Naive thymus-derived CD8-positive, alpha-beta T cell (primary cell): ENCODE data around the gene RPP25L. TPM values are rescaled to one million over a fixed set of nuclear protein-coding genes. Genes with fewer than 3 reads are reported as not detected.
A peak's percentile ranks its signal among the peaks of the same experiment; 100 is the strongest.
"Not testable (repeated sequence)": the region's sequence is repeated elsewhere in the genome, so short reads cannot be mapped to it uniquely, and the experiment has no call there.

Experiments
- ATAC-seq, 2 donors: fragments of 150-1000 bp; cut with Tn5 transposase in 1 of 2; sonication (Bioruptor Pico), chemical (Tn5 transposase) in 1 of 2; 1 replicate in 1 of 2; 2 replicates in 1 of 2; pipeline ENCODE4 v1.10.0; 2021; ENCODE audit warnings: mild to moderate bottlenecking in 2 of 2, moderate library complexity in 2 of 2
- POLR2A ChIA-PET: fragments of 350-600 bp; sonication (Branson Sonifier 250); formaldehyde crosslinking; loops from one replicate; lab custom pipeline; 2021; ENCODE audit warnings: antibody characterized with exemption; lab: Charles Lee
- DNase-seq, 10 donors: peaks; one replicate each; pipeline versions ENCODE4 v3.0.0 to v3.0.0-alpha.2; 2020 to 2022
- H3K27ac Mint-ChIP-seq, 10 donors: one replicate each; pipeline ENCODE4 v1.8.0; 2020 to 2022; ENCODE audit warnings: mild to moderate bottlenecking in 10 of 10, mixed read lengths in 10 of 10, moderate library complexity in 4 of 10, inconsistent platforms in 1 of 10
- H3K27me3 Mint-ChIP-seq, 5 donors: one replicate each; pipeline ENCODE4 v1.8.0; 2021 to 2022; ENCODE audit warnings: mixed read lengths in 5 of 5
- H3K36me3 Mint-ChIP-seq, 3 donors: one replicate each; pipeline ENCODE4 v1.8.0; 2020 to 2022; ENCODE audit warnings: mixed read lengths in 3 of 3, mild to moderate bottlenecking in 2 of 3, inconsistent platforms in 1 of 3
- H3K4me1 Mint-ChIP-seq, 4 donors: one replicate each; pipeline ENCODE4 v1.8.0; 2021 to 2022; ENCODE audit warnings: mixed read lengths in 4 of 4
- H3K4me3 Mint-ChIP-seq, 10 donors: one replicate each; pipeline ENCODE4 v1.8.0; 2020 to 2022; ENCODE audit warnings: mild to moderate bottlenecking in 10 of 10, mixed read lengths in 10 of 10, moderate library complexity in 6 of 10, inconsistent platforms in 1 of 10
- H3K9me3 Mint-ChIP-seq, 9 donors: one replicate each; pipeline ENCODE4 v1.8.0; 2020 to 2022; ENCODE audit warnings: mixed read lengths in 9 of 9, mild to moderate bottlenecking in 3 of 9, inconsistent platforms in 1 of 9, moderate library complexity in 1 of 9
- polyA plus RNA-seq, 3 donors: library from polyadenylated mRNA; unstranded; fragments of 300-500 nt; fragmentation: Illumina TruSeq; gene quantifications; one replicate each; pipeline ENCODE4 v1.2.3, GENCODE V29; 2021
- total RNA-seq, 8 experiments: library from RNA in 2 of 8; stranded (reverse) in 2 of 8; gene quantifications; one replicate each; pipeline ENCODE4 v1.2.3 and lab custom pipeline; 2021 to 2026

The RPP25L gene
- total and polyA plus RNA-seq, 5 experiments from 2014 or later, result 20.5 to 51.7 (median 28.7) TPM

- Mint-ChIP-seq H3K27me3 (no peaks in the 10 kb centered on the region), H3K27ac (peak overlapping the region in 6 of 10 donors; percentile 15 to 66 (median 45)), H3K4me3 (no peak overlapping the region), H3K9me3 (no peaks in the 10 kb centered on the region), H3K36me3 (peaks cover 0 to 40% (median 6%) of the 10 kb centered on the region in 3 donors), H3K4me1 (peaks cover 40 to 58% (median 48%) of the 10 kb centered on the region in 4 donors)
- ATAC-seq, result no peak
- DNase-seq, result no peak
- POLR2A ChIA-PET, result interaction anchor here (1.0 kb wide), 1 partner anchor 14 kb away, joined by 6 read pairs; the partner anchor contains the start of gene SIGMAR1
Observed at GRCh38 chr9:34651321-34651720, 39.4 kb upstream of the RPP25L start.

GRCh38 chr9:34650816-34651215, 38.9 kb upstream of the RPP25L start:
- POLR2A ChIA-PET, result no interaction called here
- no peaks in the 10 kb centered on the region for H3K9me3 Mint-ChIP-seq
- H3K27me3 Mint-ChIP-seq, result no peaks in the 10 kb centered on the region
- H3K4me1 Mint-ChIP-seq, result peaks cover 43 to 63% (median 49%) of the 10 kb centered on the region in 4 donors
- H3K27ac Mint-ChIP-seq, result peak overlapping the region in 4 of 10 donors; percentile 15 to 66 (median 60)
- DNase-seq, result no peak
- no peak overlapping the region for H3K4me3 Mint-ChIP-seq
- no peak for ATAC-seq
- H3K36me3 Mint-ChIP-seq, result peaks cover 0 to 40% (median 6%) of the 10 kb centered on the region in 3 donors

GRCh38 chr9:34648673-34649072, 36.8 kb upstream of the RPP25L start:
- H3K27me3 Mint-ChIP-seq, result no peaks in the 10 kb centered on the region
- peaks cover 0 to 40% (median 6%) of the 10 kb centered on the region in 3 donors for H3K36me3 Mint-ChIP-seq
- DNase-seq (no peak), ATAC-seq (no peak)
- POLR2A ChIA-PET, result interaction anchor here (1.4 to 4.0 kb wide), 4 partner anchors 9 to 16 kb away, joined by 5 to 55 read pairs (median 32); partner anchors contain the start of genes CCL27 and SIGMAR1
- no peaks in the 10 kb centered on the region for H3K9me3 Mint-ChIP-seq
- peak overlapping the region in 6 of 10 donors; percentile 28 to 85 (median 67) for H3K27ac Mint-ChIP-seq
- peak overlapping the region in 8 of 10 donors; percentile 6 to 93 (median 59) for H3K4me3 Mint-ChIP-seq
- peaks cover 37 to 56% (median 46%) of the 10 kb centered on the region in 4 donors for H3K4me1 Mint-ChIP-seq

GRCh38 chr9:34647651-34648050, 35.8 kb upstream of the RPP25L start:
- H3K9me3 Mint-ChIP-seq, result no peaks in the 10 kb centered on the region
- H3K4me3 Mint-ChIP-seq, result peak overlapping the region; percentile 91 to 96 (median 93)
- peak overlapping the region; percentile 85 to 95 (median 92) for H3K27ac Mint-ChIP-seq
- no peak for DNase-seq
- peaks cover 28 to 49% (median 38%) of the 10 kb centered on the region in 4 donors for H3K4me1 Mint-ChIP-seq
- POLR2A ChIA-PET, result interaction anchor here (1.4 to 4.1 kb wide), 7 partner anchors 10 to 36 kb away, joined by 5 to 55 read pairs (median 19); partner anchors contain the start of genes CCL27, RPP25L and SIGMAR1
- no peak for ATAC-seq
- no peaks in the 10 kb centered on the region for H3K27me3 Mint-ChIP-seq
- H3K36me3 Mint-ChIP-seq, result peaks cover 0 to 40% (median 6%) of the 10 kb centered on the region in 3 donors

GRCh38 chr9:34647084-34647403, 35.1 kb upstream of the RPP25L start:
- no peak for ATAC-seq

GRCh38 chr9:34646211-34647083, 34.5 kb upstream of the RPP25L start, which contains the start of gene GALT:
TSS of gene GALT (plus strand) at chr9:34646675. CDS start at chr9:34646705, 30 bp downstream.
- peaks cover 0 to 36% (median 6%) of the 10 kb centered on the region in 3 donors for H3K36me3 Mint-ChIP-seq
- no peaks in the 10 kb centered on the region for H3K27me3 Mint-ChIP-seq
- peak within 1 kb of the TSS; percentile 85 to 95 (median 92) for H3K27ac Mint-ChIP-seq
- POLR2A ChIA-PET, result interaction anchor here (0.5 to 4.1 kb wide), 17 partner anchors 9 to 601 kb away, joined by 3 to 55 read pairs (median 5); partner anchors contain the start of genes ARID3C, CCL27, DCTN3 and ENHO
- ATAC-seq (peak; percentile 89 to 90), DNase-seq (peak; percentile 87 to 98 (median 94))
- H3K4me1 Mint-ChIP-seq, result peaks cover 24 to 42% (median 31%) of the 10 kb centered on the region in 4 donors
- H3K9me3 Mint-ChIP-seq, result no peaks in the 10 kb centered on the region
- H3K4me3 Mint-ChIP-seq, result peak within 1 kb of the TSS; percentile 91 to 96 (median 93)

More at GRCh38 chr9:34647084-34647403, 35.1 kb upstream of the RPP25L start:
- POLR2A ChIA-PET, result interaction anchor here (0.5 to 4.1 kb wide), 13 partner anchors 9 to 601 kb away, joined by 3 to 55 read pairs (median 8); partner anchors contain the start of genes CCL27, DCTN3, RPP25L and SIGMAR1
- no peak for DNase-seq
- peak overlapping the region; percentile 85 to 95 (median 92) for H3K27ac Mint-ChIP-seq
- peaks cover 24 to 43% (median 32%) of the 10 kb centered on the region in 4 donors for H3K4me1 Mint-ChIP-seq
- H3K4me3 Mint-ChIP-seq, result peak overlapping the region; percentile 91 to 96 (median 93)
- H3K27me3 Mint-ChIP-seq, result no peaks in the 10 kb centered on the region
- peaks cover 0 to 40% (median 6%) of the 10 kb centered on the region in 3 donors for H3K36me3 Mint-ChIP-seq
- no peaks in the 10 kb centered on the region for H3K9me3 Mint-ChIP-seq

- peaks cover 0 to 21% (median 6%) of the 10 kb centered on the region in 3 donors for H3K36me3 Mint-ChIP-seq
- H3K27me3 Mint-ChIP-seq, result no peaks in the 10 kb centered on the region
- peak overlapping the region in 2 of 10 donors; percentile 15 to 42 for H3K4me3 Mint-ChIP-seq
- ATAC-seq, result no peak
- POLR2A ChIA-PET, result interaction anchor here (0.6 to 4.1 kb wide), 6 partner anchors 15 to 122 kb away, joined by 3 to 17 read pairs (median 4); partner anchors contain the start of genes ARID3C, DCTN3, ENHO and RPP25L
- peak overlapping the region in 1 of 10 donors; percentile 86 for H3K27ac Mint-ChIP-seq
- H3K9me3 Mint-ChIP-seq, result no peaks in the 10 kb centered on the region
- no peak for DNase-seq
- peaks cover 24 to 38% (median 31%) of the 10 kb centered on the region in 4 donors for H3K4me1 Mint-ChIP-seq
Observed at GRCh38 chr9:34644766-34645314, 32.9 kb upstream of the RPP25L start.

- Mint-ChIP-seq H3K36me3 (no peaks in the 10 kb centered on the region), H3K27me3 (no peaks in the 10 kb centered on the region), H3K4me1 (peaks cover 15 to 29% (median 24%) of the 10 kb centered on the region in 4 donors), H3K4me3 (no peak overlapping the region), H3K9me3 (no peaks in the 10 kb centered on the region), H3K27ac (peak overlapping the region in 1 of 10 donors; percentile 11)
- DNase-seq (no peak), ATAC-seq (no peak)
- POLR2A ChIA-PET, result interaction anchor here (0.5 to 0.7 kb wide), 2 partner anchors 309 to 825 kb away, joined by 4 read pairs; no protein-coding TSS in a partner anchor
Observed at GRCh38 chr9:34642679-34643078, 30.8 kb upstream of the RPP25L start.

GRCh38 chr9:34639322-34639721, 27.4 kb upstream of the RPP25L start:
- POLR2A ChIA-PET, result interaction anchor here (0.7 to 3.3 kb wide), 4 partner anchors 15 to 363 kb away, joined by 4 to 32 read pairs (median 4); no protein-coding TSS in a partner anchor
- H3K9me3 Mint-ChIP-seq, H3K4me3 Mint-ChIP-seq, DNase-seq, H3K36me3 Mint-ChIP-seq, ATAC-seq, H3K27me3 Mint-ChIP-seq: not testable (repeated sequence)
- H3K4me1 Mint-ChIP-seq, result peaks cover 12 to 34% (median 30%) of the 10 kb centered on the region in 4 donors
- peak overlapping the region in 2 of 10 donors; percentile 93 for H3K27ac Mint-ChIP-seq

- Mint-ChIP-seq H3K27ac (peak overlapping the region; percentile 91 to 96 (median 94)), H3K9me3 (no peaks in the 10 kb centered on the region)
- POLR2A ChIA-PET, result interaction anchor here (0.5 to 5.5 kb wide), 19 partner anchors 9 to 1348 kb away, joined by 3 to 55 read pairs (median 6); partner anchors contain the start of genes ARID3C, CCL27, DCTN3 and ENHO
Observed at GRCh38 chr9:34638138-34638445, 26.2 kb upstream of the RPP25L start.

GRCh38 chr9:34637356-34638137, 25.6 kb upstream of the RPP25L start, which contains the start of gene SIGMAR1:
TSS of gene SIGMAR1 (minus strand) at chr9:34637787. CDS start at chr9:34637697, 90 bp downstream.
- ATAC-seq (peak; percentile 89 to 92), DNase-seq (peak; percentile 85 to 97 (median 93))
- POLR2A ChIA-PET, result interaction anchor here (0.6 to 5.5 kb wide), 20 partner anchors 8 to 1348 kb away, joined by 3 to 55 read pairs (median 6); partner anchors contain the start of genes ARID3C, CCL27, DCTN3 and ENHO
- Mint-ChIP-seq H3K4me3 (peak within 1 kb of the TSS; percentile 82 to 93 (median 90)), H3K27me3 (no peaks in the 10 kb centered on the region), H3K9me3 (no peaks in the 10 kb centered on the region), H3K36me3 (peaks cover 0 to 4% (median 0%) of the 10 kb centered on the region in 3 donors), H3K4me1 (peaks cover 18 to 42% (median 34%) of the 10 kb centered on the region in 4 donors), H3K27ac (peak within 1 kb of the TSS; percentile 91 to 96 (median 94))

More at GRCh38 chr9:34638138-34638445, 26.2 kb upstream of the RPP25L start:
- no peak for ATAC-seq
- Mint-ChIP-seq H3K36me3 (peaks cover 0 to 4% (median 0%) of the 10 kb centered on the region in 3 donors), H3K4me1 (peaks cover 16 to 42% (median 34%) of the 10 kb centered on the region in 4 donors), H3K27me3 (no peaks in the 10 kb centered on the region), H3K4me3 (peak overlapping the region; percentile 82 to 93 (median 90))
- no peak for DNase-seq
